HG02840 (cell line): Measurements from ENCODE around the gene FGD5.

ENCODE experiments used
- ATAC-seq: cut with Tn5 transposase; IDR thresholded peaks from one replicate; pipeline ENCODE4 v1.9.1; 2021; ENCODE audit warnings: mild to moderate bottlenecking, moderate library complexity, moderate number of reproducible peaks; ENCODE audit not compliant: unreplicated experiment, low FRiP score

The FGD5 gene

DNA sequence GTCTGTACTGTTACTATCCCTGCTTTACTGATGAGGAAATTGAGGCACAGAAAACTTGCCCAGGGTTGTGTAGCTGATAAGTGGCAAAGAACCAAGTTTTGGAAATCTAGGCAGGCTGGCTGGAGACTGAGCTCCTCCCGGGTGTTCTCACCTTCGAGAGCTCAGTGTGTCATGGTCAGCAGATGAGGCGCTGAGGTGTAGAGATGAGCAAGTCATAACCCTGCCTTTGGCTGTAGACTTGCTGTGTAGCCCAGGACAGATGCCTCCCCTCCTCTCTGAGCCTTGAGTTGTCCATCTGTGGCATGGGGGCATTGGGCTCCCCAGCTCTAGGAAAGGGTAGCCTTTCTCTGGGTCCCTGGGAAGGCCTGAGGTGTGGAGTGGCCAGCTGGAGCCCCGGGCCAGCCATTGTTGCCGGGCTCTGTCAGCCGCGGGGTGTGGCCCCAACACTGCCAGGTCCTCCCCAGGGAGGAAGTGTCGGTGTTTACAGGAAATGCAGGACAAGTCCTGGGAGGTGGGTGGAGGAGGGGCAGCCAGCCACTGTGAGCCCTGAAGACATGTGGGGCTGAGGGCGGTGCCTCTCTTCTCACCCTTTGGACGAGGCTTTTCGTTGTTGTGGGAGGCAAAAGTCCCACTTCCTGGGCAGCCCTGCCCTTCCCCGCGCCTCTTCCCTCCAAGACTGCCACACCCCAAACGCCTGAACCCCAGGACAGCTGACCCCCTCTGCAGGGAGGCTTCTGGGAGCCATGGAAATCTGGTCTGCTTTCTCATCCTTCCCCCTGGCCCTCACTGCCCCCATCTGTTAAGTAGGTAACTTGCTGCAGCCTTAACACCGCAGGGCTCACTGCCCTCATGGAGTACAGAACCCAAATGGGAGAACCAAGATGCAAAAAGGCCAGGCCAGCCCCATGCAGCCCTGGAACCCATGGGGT is 29.1 kb downstream of the FGD5 start:
- ATAC-seq: no peak

DNA sequence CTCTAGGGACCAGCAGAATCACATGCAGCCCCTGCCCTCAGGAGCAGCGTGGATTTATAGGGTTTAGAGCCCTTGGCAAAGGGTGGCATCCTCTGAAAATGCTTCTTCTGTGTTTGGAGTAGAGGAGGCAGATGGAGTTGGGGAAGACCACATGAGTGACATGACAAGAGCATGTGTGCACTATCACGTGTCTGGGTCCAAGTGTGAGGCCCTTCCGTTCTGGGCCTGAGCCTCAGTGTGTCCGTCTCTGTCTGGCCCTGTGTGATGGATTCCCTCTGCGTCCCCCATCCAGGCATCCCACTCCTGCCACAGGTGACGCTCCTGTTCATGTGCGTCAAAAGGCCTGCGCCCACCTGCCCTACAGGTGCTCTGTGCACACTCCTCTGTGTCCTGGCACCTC is 30.1 kb downstream of the FGD5 start:
- ATAC-seq: no peak

DNA sequence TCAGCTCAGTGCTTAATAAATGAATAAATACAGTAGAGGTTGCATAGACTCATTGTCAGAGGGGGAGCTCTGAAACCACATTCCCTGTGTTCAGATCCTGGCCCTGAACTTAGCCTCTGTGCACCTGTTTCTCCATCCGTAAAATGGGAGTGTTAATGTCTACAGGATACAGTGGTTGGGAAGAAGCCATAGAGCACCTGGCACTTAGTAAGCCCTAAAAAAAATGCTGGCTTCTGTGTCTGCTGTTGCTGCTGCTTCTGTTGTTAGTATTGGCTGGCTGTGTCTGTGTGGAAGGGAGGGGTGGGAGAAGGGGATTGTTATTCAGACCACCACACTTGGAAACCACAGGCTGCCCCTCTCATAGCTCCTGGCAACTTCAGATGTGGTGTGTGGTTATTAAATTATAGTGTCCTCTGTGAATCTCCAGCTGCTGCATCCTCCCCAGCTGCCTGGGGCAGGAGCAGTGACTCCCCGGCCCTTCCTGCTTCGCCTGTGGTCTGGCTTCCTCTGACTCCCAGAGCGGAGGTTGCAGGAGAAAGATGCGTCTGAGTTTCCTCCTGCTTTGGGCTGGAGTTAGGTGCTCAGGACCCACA is 31.0 kb downstream of the FGD5 start:
- ATAC-seq: no peak

DNA sequence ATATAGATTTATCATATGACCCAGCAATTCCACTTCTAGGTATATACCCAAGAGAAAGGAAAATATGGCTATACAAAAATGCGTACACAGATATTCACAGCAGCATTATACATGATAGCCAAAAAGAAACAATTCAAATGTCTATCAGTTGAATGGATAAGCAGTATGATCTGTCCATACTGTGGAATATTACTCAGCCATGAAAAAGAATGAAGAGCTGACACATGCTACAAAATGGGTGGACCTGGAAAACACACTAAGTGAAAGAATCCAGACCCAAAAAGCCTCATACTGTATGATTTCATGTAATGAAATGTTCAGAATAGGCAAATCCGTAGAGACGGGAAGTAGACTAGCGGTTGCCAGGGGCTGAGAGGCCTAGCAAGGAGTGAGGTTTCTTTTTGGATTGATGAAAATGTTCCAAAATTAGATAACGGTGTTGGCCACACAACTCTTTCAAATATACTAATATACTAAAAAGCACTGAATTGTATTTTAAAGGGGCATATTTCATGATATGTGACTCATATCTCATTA is 33.4 kb downstream of the FGD5 start:
- no peak for ATAC-seq

DNA sequence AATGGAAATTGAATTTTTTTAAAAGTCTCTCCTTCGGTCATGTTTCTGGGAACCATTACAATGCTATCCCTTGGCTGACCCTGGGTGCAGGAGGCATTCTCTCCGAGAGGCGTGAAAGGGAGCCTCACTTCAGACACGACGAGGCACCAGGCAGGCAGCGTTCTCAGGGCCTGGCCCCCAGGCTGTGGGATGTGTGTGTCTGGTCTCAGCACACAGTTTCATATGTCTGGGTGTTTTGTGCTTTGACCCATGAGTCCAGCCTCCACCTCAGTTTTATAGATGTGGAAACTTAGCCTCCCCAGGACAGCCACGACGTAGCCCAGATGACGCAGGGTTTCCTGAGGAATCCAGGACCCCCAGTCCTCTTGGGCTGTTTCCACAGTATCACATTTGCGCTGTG is 34.0 kb downstream of the FGD5 start:
- ATAC-seq: no peak

DNA sequence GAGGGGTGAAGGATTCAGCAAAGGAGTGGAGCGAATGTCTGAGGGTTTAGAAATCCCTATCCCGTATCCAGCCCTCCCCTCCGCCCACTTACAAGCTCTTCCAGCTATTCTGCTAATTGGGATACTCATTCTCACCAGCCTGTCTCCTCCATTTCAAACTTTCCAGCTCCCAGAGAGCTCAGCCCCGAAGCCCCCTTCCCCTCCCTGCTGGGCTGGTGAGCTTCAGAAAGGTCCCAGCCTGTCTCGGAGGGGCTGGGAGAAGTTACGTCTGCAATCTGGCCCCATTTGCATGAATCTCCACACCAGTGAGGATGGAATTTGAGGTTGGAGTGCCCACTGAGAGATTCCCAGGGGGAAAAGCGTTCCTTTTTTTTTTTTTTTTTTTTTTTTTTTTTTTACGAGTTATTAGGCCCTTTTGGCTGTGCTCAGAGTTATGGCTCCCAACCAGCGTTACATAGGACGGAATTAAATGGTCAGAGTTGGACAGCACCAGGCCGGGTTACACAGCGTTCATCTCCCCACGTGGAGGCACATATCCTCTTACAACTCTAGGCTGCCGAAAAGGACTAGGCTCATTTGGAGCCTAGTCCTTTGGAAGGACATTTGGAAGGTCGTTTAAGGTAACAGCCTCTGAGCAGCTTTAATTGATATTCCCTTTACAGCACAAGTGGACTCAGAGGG is 34.6 kb downstream of the FGD5 start:
- no peak for ATAC-seq

DNA sequence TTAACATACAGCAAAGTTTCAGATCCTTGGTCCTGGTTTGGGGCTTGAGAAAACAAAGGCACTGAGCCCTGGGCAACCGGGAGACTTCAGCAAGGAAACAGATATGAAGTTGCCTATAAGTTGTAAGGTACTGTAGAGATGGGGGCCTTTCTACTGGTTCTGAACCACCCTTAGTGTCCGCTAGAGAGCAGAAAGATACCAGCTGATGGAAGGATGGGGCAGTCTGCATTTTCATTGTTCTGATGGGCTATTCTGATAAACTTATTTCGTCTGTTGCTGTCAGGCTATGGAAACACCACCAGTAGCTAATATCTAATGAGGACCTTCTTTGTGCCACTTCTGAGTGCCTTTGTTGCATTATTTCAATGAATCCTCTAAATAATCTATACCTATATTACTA is 38.7 kb downstream of the FGD5 start:
- ATAC-seq: no peak

DNA sequence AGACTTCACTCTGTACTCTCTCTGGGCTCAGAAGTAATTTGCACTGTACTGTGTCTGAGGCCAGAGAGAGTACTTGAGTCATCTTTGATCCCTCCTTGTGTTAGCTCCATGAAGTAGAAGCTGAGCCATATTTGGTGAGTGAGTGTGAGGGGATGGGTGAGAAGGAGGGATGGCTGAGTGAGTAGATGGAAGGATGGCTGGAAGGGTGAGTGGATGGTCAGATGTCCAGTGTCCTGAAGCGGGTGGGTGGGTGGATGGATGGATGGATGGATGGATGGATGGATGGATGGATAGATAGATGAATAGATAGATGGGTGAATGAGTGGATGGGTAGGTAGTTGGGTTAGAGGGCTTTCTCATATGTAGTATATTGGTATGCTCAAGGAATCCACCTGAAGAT is 39.3 kb downstream of the FGD5 start:
- ATAC-seq: no peak

DNA sequence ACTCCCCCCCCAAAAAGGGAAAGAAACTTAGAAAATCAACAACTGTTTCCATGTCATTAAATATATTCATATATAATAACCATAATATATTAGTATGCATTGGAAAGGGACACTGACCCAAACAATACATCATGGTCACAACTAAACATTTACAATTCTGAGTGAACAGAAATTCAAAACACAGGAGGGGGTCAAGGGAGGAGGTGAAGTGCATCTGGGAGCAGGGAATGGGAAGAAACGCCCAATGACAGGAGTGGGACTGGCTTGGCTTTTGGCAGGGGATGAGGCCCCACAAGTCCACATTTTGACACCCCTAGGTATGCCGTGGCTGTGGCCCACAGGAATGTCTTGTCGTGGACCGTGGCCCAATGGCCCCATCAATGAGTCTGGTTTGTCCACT is 41.1 kb downstream of the FGD5 start:
- no peak for ATAC-seq

DNA sequence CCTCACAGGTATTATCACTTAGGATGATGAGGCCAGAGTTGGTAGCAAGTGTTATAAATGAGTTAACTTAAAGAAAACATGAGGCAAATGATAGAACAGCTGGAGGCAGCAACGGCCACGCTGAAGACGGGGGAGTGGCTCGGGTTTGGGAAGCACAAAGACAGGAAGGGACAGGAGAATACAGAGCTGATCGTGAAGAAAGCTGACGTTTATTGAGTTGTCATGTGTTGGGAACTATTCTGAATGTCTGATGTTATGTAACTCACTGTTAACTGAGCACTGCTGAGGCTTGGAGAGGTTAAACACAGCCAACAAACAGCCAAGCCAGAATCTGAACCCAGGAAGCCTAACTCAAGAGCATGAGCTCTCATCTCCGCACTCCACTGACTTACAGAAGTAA is 42.3 kb downstream of the FGD5 start:
- ATAC-seq: no peak

DNA sequence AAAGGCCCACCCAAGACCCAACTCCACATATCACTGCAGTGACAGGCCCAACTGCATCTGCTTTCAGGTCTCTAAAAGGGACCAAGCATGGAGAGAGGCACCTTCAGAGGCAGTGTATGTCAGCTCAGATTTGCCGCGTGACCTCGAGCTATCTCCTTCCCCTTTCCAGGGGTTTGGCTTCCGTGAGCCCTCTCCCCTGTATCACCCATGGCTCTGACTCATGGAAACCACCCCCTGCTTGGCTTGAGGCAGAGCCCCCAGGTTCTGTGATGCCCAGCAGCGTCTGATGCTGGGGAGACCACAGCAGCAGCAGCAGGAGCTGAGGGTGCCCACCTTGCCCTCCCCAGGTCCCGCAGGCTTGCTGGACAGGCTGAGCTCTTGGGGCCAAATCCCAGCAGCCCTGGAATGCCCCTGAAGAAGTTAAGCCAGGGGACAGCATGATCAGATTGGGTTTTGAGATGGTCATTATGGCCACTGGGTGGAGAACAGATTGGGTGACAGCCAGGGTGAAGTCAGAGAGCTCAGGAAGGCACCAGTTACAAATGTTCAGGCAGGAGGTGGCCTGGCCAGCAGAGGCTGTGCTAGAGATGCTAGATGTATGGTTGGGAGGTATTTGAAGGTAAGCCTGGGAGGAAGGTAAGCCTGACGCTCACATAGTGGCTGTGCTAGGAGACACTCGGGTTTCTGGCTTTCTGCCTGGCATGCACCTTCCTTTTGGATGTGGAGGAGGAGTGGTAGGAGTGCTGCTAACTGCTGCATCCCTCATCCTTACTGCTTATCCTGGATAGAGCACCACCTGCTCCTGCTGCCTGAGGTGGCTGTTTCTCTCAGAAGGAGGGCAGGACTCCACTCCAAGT is 42.9 kb downstream of the FGD5 start:
- ATAC-seq: no peak

DNA sequence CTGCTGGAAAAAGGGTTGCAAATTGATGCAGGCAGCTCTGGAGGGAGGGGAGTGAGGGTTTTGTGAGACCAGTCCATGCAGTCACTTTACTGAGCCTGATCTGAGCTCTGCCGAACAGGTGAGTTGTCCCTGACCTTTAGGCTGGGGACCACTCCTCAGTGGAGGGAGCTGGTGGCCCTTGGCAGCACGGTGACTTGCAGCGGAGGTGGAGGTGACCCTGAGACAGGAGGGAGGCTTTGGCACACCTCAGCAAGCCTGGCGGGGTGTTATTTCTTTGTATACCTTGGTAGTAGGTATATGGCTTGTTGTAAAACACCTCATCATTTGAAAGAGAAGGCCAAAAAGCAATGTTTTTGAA is 43.5 kb downstream of the FGD5 start:
- no peak for ATAC-seq

DNA sequence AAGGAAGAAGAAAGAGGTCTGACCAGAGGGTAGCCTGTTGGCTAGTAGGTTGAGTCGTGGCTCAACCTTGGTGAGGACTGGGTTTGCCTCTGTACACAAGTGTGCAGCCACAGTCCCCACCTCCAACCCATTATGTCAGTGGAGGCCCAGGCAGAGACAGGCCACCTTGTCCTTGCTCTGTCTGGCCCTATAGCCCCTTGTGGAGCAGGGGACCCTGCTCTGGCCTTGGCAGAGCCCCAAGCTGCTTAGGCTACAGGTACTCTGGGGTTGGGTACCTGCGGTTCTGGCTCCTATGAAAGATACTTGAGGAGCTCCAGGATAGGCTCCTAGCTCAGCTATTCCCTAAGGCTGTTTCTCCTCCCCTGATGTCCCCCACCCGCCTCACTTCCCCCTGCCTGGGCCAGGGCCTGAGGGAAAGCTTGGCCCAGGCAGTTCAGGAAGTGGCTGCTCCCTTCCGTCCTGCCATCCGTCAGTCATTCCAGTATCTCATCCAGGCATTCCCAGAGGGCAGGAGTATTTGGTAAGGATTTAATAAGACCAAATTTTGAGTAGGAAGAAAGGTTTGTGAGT is 44.0 kb downstream of the FGD5 start:
- no peak for ATAC-seq

DNA sequence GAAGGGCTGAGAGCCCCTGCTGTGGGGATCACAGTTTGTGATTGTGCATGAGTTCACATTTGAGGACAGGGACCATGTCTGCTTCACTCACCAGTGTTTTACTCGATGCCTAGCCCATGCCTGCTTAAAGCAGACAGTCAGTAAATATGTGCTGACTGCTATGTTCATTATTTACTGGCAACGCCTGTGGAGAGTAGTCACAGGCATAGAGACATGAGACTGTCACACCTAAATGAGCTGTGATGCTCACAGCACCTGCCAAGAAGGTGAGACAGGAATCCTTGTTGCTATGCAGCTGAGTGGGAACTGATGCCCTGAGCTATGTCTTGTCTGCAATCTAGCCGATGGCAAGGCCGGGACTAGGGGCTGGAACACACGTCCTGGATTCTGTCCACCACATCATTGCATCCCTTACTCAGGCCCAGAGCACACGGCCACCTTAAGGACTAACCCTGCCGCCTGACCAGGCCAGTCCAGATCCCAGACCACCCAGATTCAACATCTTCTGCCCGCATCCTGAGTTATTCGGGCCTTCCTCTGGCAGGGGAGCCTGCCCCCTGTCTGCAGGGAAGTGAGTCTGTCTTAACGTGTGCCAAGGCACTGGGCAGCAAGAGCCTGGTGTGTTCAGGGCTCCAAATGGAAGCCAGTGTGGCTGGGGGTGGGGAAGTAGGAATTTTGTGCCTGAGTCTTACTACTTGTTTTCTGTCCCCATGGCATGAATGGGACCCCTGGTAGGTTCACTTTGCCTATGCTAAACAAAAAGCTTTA is 44.8 kb downstream of the FGD5 start:
- no peak for ATAC-seq

DNA sequence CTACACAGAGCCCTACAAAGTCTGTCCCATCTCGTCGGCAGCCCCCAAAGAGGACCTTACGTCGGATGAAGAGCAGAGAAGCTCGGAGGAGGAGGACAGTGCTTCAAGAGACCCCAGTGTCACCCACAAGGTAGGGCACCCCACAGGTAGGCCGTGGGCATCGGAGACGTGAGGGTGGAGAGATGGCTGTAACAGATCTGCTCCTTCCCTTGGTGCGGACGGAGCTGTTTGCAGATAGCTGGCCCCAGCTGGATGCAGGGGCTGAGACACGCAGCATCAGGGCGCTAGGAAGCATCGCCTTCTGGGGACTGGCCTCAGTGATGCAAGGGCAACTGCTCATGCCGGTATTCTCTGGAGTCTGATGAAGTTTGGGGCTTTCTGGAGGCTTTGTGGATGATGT is 45.4 kb downstream of the FGD5 start:
- ATAC-seq: no peak

DNA sequence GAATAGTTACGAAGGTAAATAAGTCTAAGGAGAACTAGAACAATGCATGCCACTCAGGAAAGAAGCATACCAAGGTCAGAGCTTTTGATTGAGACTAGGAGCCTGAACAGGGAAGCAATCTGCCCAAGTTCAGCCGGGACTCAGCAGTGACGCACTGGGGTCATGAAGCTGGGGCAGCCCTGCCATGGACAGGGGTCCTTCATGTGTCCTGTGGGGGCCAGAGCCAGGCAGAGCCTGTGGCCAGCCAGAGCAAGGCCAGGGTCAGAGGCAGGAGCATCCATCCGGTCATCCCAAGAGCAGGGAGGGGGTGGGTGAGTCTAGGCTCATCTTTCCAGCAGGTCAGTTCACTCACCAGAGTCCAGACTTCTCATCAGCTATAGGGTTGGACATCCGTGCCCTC is 47.9 kb downstream of the FGD5 start:
- no peak for ATAC-seq

DNA sequence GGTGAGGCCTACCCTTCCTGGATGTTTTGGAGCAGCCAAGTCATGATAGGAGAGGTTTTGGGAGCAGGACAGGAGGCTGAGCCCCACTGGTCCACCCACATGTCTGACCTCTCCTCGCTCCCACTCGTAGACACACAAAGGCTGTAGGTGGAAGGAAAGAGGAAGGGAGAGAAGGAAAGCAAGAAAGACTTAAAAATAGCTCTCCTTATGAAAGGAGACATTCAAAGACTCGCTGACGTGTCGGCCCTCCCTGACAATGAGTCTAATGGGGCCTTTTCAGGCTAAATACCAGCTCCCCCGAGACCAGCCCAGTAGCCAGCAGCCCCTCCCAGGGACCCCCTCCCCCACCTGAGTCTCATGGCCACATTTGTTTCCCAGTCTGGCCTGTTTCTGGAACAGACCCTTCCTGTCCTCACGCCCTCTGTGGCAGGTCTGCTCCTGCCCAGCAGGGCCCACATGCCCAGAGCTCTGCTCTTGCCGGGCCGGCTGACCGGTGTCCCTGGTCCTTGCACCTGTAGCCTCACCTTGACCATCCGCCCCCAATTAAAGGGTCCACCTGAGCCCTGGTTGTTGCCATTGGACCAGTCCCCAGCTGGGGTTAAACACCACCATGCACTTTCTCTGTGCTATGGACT is 49.3 kb downstream of the FGD5 start:
- ATAC-seq: no peak

DNA sequence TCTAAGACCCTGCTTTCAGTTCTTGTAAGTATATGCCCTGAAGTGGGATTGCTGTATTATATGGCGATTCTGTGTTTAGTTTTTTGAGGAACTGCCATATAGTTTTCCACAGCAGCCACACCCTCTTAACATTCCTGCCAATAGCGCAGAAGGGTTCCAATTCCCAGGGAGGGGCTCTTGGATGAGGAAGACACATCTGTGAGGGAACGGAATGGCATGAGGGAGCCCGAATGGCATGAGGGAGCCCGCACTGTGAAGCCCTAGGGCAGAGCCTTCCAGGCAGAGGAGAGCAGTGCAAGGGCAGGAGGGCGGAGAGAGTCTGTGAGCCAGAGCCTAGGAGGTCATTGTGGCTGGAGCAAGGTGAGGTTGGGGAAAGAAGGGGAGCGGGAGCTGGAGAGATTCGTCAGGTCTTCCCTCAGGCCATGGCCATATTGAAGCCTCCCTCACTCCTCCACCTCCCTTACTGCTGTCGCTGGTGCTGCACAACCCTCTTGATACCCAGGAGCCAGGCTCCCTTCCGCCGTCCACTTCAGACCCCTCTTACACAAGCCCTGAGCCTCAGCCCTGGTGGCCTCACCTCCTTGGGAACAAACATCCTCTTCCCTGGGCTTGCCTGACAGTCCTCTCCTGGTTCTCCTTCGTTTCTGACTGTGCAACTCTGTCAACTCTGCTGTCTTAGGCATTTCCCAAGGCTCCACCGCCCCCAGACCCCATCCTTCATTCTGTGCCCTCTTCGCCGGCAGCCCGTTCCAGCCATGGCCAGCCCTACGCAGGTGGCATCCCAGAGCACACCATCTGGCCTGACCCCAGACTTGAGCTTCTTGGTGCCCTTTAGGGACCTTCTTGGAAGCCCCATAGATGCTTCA is 51.4 kb downstream of the FGD5 start:
- no peak for ATAC-seq
